NCI-H146 treated with DMSO at 0.1 percent for 48 hours (cell line): ENCODE data around the gene RPN2.

Experiments
- DNase-seq: peaks from one replicate; lab custom pipeline; 2025; ENCODE audit not compliant: unreplicated experiment; lab: John Stamatoyannopoulos, UW

Gene RPN2

DNA sequence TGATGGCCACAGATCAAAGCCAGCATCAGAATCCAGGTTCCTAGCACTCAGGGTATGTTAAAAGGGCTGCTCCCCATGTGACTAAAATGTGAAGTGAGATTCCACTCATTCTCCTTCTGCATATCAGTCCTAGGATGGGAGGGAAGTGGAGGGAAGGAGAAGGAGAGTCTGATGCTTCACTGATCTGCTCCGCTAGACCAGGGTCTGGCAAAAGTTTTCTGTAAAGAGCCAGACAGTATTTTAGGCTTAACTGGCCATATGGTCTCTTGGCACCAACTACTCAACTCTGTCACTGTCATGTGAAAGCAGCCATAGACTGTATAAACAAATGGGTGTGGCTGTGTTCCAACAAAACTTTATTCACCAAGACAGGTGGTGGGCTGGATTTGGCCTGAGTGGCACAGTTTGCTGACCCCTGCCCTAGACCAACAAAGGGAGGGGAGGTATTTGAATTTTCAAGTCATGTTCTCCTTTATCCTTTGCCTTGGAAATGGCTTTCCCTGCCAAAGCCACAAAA, 59.9 kb downstream of the RPN2 start:
- DNase-seq, result no peak

DNA sequence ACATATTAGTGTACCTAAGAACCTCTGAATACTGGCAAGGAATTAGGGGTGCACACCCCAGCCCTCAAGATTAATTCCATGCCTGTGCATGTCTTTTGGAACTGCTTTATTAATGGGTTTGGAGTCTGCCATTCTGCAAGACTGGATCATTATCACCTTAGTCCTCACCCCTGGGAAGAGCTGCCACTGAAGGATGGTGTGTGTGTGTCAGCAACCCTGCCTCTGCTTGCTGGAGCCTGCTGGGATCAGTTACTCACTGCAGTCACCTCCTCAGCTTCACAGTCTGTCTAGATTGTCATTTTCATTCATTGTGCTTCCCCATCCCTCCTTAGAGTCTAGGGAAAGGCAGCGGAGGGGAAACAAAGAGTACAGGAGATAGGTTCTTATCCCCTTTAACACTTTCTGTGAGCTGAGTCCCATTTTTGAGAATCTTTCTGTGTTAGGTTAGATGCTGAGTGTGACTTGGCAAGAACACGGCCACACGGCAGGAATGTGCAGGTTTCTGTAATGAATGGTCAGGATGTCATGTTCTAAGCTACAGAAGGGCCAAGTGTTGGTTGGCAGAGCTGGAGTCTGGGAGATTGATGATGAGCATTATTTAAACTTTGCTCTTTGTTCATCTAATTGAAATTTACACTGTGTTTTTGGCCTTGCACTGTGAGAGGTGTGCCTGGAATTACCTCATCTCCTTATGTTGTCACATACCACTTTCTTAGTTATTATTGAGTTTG, 61.4 kb downstream of the RPN2 start:
- no peak for DNase-seq

DNA sequence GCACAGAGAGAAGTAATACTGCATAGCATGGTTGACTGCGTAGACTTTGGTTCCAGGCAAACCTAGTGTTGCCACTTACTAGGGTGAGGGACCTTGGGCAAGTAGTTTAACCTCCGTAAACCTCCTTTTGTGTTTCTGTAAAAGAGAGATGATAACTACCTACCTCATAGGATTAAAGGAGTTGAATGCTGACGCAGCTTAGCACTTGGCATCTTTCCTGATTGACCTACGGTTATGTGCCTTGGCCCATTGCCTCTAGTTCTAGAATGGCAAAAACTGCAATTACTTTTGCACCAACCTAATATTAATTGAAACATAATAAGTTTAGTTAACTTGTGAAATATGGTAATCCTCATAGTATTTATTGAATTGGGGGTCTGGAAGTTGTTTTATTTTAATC, 63.4 kb downstream of the RPN2 start:
- DNase-seq, result no peak

DNA sequence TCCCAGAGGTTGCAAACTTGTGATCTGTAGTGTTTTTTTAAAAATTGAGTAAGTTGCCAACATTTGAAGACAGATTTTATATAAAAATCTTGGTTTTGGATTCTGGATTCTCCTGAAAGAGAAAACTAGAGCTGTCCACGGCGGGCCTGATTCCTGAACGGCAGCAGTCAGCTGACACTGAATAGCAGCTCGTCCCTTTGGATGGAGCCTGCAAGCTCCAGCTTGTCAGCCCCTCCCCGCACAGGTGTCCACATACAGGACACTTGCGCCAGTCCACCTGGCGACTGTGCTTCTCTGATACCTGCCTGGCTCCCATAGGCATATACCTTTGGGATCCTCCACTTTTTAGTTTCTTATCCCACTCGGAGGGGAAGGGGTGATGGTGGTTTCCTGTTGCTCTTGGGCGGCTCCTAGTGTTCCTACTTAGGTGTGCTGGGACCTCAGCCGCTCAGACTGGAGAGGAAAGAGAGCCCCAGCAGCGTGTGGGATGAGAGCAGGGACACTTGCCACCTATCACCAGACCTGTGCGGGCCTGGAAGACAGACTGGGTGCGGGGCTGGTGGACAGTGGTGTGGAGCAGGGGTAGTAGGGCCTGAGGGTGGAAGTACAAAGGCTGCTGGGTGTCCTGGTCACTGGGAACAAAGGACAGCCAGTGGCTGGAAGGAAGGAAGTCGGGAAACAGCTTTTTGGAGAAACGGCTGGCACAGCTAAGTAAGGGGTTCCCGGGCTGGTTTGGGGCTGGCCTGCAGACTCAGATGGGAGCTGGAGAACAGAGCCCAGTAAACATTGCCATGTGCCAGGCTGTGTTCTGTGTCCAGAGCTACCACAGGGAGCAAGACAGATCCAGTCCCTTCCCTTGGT, 64.2 kb downstream of the RPN2 start:
- DNase-seq, result no peak

DNA sequence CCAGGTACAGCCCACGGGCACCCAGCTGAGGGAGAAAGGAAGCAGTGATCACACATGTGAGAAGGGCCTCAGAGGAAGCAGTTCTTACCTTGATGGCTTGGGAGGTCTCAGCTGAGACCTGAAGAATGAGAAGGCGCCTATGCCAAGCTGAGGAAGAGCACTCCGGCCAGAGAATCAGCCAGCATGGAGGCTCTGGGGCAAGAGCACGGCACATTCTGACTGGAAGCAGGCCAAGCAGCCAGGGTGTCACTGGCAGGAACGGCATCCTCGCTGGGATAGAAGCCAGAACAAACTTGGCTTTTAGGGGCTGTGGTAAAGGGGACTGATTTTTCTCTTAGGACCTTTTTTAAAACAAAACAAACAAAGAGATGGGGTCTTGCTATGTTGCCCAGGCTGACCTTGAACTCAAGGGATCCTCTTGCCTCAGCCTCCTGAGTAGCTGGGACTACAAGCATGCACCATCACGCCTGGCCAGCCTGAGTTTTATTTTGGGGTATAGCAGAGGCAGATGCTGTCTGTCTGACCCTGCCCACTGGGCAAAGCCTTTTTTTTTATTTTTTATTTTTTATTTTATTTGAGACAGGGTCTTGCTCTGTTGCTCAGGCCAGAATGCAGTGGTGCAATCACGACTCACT, 64.9 kb downstream of the RPN2 start:
- no peak for DNase-seq

- no peak for DNase-seq
Measured at GRCh38 chr20:37244572-37244957, 65.4 kb downstream of the RPN2 start.

- peak; percentile 98 for DNase-seq
Measured at GRCh38 chr20:37245216-37246150, 66.4 kb downstream of the RPN2 start.

DNA sequence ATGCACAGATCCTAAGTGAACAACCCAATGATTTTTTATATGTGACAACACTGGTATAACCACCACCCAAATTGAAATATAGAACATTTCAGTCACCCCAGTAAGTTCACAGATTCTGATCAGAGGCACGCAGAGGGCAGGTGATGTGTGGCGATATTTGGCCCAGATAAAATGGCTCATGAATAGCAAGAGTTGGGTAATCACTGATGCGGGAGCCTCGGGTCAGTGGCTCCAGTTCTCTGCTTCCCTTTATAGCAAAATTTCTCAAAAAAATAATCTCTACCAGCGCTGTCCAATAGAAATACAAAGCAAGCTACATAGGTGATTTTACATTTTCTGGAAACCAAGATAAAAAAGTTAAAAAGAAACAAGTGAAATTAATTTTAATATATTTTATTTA, 67.6 kb downstream of the RPN2 start:
- no peak for DNase-seq

DNA sequence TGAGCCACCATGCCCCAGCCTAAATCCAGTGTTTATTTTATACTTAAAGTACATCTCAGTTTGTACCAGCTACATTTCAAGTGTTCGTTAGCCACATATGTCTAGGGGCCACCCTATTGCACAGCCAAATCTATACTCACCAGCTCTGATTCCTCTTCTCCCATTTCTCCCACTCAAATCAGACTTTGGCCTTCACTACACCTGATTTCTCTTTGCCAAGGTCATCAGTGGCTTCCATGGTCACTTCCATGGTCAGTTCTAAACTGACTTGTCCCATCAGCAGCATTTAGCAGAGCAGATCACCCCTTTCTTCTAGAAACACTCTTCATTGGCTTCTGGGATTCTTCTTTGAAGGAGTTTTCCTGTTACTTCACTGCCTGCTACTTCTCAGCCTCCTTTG, 68.4 kb downstream of the RPN2 start:
- DNase-seq, result no peak

GRCh38 chr20:37249304-37249703, 70.2 kb downstream of the RPN2 start:
- no peak for DNase-seq

DNA sequence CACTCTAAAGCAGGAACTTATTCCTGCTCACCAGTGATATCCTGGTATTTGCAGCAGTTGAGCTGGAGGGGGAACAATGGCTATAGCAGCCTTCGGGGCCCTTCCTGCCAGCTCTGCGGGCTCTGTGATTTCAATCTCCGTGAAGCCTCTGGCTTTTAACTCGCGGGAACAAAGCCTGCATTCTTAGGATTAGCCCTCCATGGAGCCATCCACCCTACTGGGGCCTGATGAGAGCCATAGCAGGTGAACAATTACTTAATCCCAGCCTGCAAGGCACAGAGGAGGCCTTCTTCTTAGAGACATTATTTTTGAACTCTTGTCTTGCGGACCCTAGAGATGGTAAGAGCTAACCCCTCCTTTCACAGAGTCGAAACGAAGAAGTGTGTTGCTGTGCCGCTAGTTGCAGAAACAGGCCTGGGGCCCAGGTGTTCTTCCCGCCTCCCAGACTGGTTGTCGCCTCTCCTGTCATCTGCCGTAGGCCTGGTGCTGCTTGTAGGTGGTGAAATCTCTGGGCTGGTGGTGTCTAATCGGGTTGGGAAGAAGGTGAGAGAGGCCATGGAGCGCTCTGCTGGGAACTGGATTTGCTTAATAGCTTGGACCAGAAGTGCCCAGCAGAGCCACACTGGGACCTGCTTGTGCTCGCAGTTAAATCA, 72.8 kb downstream of the RPN2 start:
- DNase-seq, result no peak

DNA sequence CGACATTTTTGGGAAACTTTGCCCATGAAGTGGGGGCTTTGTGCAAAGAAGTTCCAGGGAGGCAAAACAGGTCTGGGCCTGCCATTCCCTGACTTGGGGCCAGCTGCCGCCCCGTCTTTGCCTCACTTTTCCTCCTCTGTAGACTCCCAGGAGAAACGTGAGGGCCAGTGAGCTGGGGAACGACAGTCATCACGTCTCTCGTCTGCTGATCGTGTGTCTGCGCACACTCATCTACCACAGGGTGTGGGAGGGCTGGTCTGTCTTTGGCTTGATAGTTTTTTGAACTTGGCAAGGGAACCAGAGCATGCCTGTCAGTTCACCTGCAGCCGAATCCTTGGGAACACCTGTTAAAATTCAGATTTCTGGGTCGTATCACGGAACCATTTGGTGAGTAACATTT, 74.0 kb downstream of the RPN2 start:
- DNase-seq, result no peak

- no peak for DNase-seq
Measured at GRCh38 chr20:37254114-37254878, 75.2 kb downstream of the RPN2 start.

- DNase-seq, result no peak
Measured at GRCh38 chr20:37256286-37256685, 77.2 kb downstream of the RPN2 start.

GRCh38 chr20:37257530-37257929, 78.4 kb downstream of the RPN2 start:
- no peak for DNase-seq

DNA sequence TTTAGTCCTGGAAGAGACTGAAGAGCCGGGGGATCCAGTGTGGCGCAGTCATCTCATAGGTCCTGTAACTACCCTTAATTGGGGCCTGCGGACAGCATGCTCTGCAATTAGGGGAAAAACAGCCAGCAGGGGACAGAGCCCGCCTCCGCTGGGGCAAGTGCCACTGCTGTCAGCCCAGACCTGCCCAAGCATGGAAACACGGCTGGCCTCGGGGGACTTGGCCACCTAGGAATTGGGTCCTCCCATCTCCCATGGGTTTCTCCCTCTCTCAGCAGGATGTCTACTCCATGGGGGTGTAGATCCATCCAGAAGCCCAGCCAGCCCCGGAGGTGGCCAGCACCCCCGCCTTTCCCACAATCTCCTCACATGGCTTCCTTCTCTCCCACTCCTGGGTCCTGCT, 78.9 kb downstream of the RPN2 start:
- peak; percentile 76 for DNase-seq

- DNase-seq, result no peak
Measured at GRCh38 chr20:37259031-37259430, 79.9 kb downstream of the RPN2 start.

- peak; percentile 91 for DNase-seq
Measured at GRCh38 chr20:37259865-37260264, 80.7 kb downstream of the RPN2 start.

DNA sequence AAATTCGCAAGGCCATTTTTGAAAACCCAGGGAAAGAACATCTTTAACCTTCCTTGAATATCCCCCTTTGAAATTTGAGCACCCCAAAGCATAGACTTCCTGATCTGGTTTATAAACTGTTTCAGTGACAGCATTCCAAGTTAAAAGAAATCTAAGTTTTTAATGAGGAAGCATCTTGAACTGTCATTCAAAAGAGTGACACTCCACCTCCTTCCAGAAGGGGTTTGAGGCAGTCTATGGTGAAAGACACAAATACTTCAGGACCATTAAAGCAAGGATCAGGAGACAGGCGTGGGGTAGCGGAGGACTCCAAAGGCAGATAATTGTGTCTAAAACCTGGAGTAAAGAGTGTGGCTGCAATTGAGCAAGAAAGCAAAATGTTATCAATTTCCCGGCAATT, 81.8 kb downstream of the RPN2 start:
- no peak for DNase-seq
